ENCODE data around the gene RASGRP4.

RASGRP4 gene

DNA sequence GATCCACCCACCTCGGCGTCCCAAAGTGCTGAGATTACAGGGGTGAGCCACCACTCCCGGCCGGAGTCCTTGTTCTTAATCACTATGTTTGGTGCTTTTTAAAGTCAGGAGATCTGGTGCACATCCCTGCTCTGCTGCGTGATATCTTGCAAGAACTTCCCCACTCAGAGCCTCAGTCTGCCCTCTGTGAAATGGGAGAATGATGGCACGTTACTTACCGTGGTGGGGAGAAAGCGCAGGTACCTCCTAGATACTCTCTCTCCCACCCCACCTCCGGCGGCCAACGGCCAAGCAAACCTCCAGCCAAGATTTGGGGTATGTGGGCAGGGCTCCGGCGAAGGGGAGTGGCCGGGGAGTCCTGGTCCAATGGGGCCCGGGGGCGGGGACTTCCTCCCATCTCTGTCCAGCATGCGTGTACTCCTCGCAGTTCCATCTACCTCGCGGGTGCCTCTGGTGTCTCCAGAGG is 7.3 kb upstream of the RASGRP4 start, which contains the start of gene RYR1:
TSS of gene RYR1 (plus strand) at position 424 of the 466 bp plus-strand sequence. CDS start 139 bp downstream, outside the sequence.
- H3K9ac ChIP-seq (ENCODE audit: low read depth, low read length, poor library complexity, severe bottlenecking), result no peak within 1 kb of the TSS
- no peaks in the 10 kb centered on the region for H3K9me2 ChIP-seq (replicated peaks; ENCODE audit: low read depth, low read length)
- H3F3A ChIP-seq (ENCODE audit: low read depth), result no peaks in the 10 kb centered on the region
- H3K9me3 ChIP-seq (ENCODE audit: insufficient read depth, low read depth, low read length), result no peaks in the 10 kb centered on the region
- no peaks in the 10 kb centered on the region for H3K27me3 ChIP-seq (ENCODE audit: insufficient read depth, low read length, poor library complexity, severe bottlenecking)
- H3K36me3 ChIP-seq (ENCODE audit: insufficient read depth, low read length), result no peaks in the 10 kb centered on the region
- no peak within 1 kb of the TSS for H3K4me3 ChIP-seq (ENCODE audit: low read length, poor library complexity, severe bottlenecking)
- no peaks in the 10 kb centered on the region for H4K20me1 ChIP-seq (ENCODE audit: insufficient read depth, low read length, poor library complexity, severe bottlenecking)
- no peak within 1 kb of the TSS for H3K4me2 ChIP-seq (ENCODE audit: low read depth, low read length, poor library complexity, severe bottlenecking)
- no peaks in the 10 kb centered on the region for H3K79me2 ChIP-seq (ENCODE audit: insufficient read depth, low read length)
- TF ChIP-seq, protein P1, sequence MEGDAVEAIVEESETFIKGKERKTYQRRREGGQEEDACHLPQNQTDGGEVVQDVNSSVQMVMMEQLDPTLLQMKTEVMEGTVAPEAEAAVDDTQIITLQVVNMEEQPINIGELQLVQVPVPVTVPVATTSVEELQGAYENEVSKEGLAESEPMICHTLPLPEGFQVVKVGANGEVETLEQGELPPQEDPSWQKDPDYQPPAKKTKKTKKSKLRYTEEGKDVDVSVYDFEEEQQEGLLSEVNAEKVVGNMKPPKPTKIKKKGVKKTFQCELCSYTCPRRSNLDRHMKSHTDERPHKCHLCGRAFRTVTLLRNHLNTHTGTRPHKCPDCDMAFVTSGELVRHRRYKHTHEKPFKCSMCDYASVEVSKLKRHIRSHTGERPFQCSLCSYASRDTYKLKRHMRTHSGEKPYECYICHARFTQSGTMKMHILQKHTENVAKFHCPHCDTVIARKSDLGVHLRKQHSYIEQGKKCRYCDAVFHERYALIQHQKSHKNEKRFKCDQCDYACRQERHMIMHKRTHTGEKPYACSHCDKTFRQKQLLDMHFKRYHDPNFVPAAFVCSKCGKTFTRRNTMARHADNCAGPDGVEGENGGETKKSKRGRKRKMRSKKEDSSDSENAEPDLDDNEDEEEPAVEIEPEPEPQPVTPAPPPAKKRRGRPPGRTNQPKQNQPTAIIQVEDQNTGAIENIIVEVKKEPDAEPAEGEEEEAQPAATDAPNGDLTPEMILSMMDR (conservative IDR thresholded peaks at IDR 0.05; ENCODE audit: low read length), result no peak
- no peak for TF ChIP-seq EZH2phosphoT487 (IDR thresholded peaks at IDR 0.05; ENCODE audit: borderline replicate concordance)
- H3K4me1 ChIP-seq (ENCODE audit: insufficient read depth, low read length, poor library complexity, severe bottlenecking), result peaks cover 5% of the 10 kb centered on the region
- no peak within 1 kb of the TSS for H2AFZ ChIP-seq (ENCODE audit: low read length)

GRCh38 chr19:38430931-38431330 is 4.9 kb upstream of the RASGRP4 start:
- Histone ChIP-seq H3K27me3 (ENCODE audit: insufficient read depth, low read length, poor library complexity, severe bottlenecking) (no peaks in the 10 kb centered on the region), H3K4me3 (ENCODE audit: low read length, poor library complexity, severe bottlenecking) (no peak overlapping the region), H3K4me2 (ENCODE audit: low read depth, low read length, poor library complexity, severe bottlenecking) (no peak overlapping the region), H3F3A (ENCODE audit: low read depth) (no peaks in the 10 kb centered on the region), H3K79me2 (ENCODE audit: insufficient read depth, low read length) (no peaks in the 10 kb centered on the region), H3K9ac (ENCODE audit: low read depth, low read length, poor library complexity, severe bottlenecking) (no peak overlapping the region), H2AFZ (ENCODE audit: low read length) (no peak overlapping the region), H4K20me1 (ENCODE audit: insufficient read depth, low read length, poor library complexity, severe bottlenecking) (no peaks in the 10 kb centered on the region), H3K9me3 (ENCODE audit: insufficient read depth, low read depth, low read length) (no peaks in the 10 kb centered on the region), H3K9me2 (replicated peaks; ENCODE audit: low read depth, low read length) (no peaks in the 10 kb centered on the region), H3K4me1 (ENCODE audit: insufficient read depth, low read length, poor library complexity, severe bottlenecking) (peaks cover 10% of the 10 kb centered on the region), H3K36me3 (ENCODE audit: insufficient read depth, low read length) (no peaks in the 10 kb centered on the region)
- TF ChIP-seq, protein P1 (conservative IDR thresholded peaks at IDR 0.05; ENCODE audit: low read length), result no peak
- TF ChIP-seq EZH2phosphoT487 (IDR thresholded peaks at IDR 0.05; ENCODE audit: borderline replicate concordance), result no peak

GRCh38 chr19:38429811-38430156 is 3.8 kb upstream of the RASGRP4 start:
- no peaks in the 10 kb centered on the region for H3K27me3 ChIP-seq (ENCODE audit: insufficient read depth, low read length, poor library complexity, severe bottlenecking)
- H3K4me3 ChIP-seq (ENCODE audit: low read length, poor library complexity, severe bottlenecking), result no peak overlapping the region
- no peaks in the 10 kb centered on the region for H4K20me1 ChIP-seq (ENCODE audit: insufficient read depth, low read length, poor library complexity, severe bottlenecking)
- peaks cover 19% of the 10 kb centered on the region for H3K4me1 ChIP-seq (ENCODE audit: insufficient read depth, low read length, poor library complexity, severe bottlenecking)
- no peaks in the 10 kb centered on the region for H3K9me3 ChIP-seq (ENCODE audit: insufficient read depth, low read depth, low read length)
- H3K4me2 ChIP-seq (ENCODE audit: low read depth, low read length, poor library complexity, severe bottlenecking), result no peak overlapping the region
- TF ChIP-seq EZH2phosphoT487 (IDR thresholded peaks at IDR 0.05; ENCODE audit: borderline replicate concordance), result no peak
- TF ChIP-seq, protein P1 (conservative IDR thresholded peaks at IDR 0.05; ENCODE audit: low read length), result no peak
- H3K79me2 ChIP-seq (ENCODE audit: insufficient read depth, low read length), result no peaks in the 10 kb centered on the region
- no peak overlapping the region for H2AFZ ChIP-seq (ENCODE audit: low read length)
- H3F3A ChIP-seq (ENCODE audit: low read depth), result no peaks in the 10 kb centered on the region
- H3K9me2 ChIP-seq (replicated peaks; ENCODE audit: low read depth, low read length), result no peaks in the 10 kb centered on the region
- H3K36me3 ChIP-seq (ENCODE audit: insufficient read depth, low read length), result no peaks in the 10 kb centered on the region
- H3K9ac ChIP-seq (ENCODE audit: low read depth, low read length, poor library complexity, severe bottlenecking), result no peak overlapping the region
